ENCODE measurements around the gene LYAR.

Gene LYAR

GRCh38 chr4:4296283-4296846, 6.4 kb upstream of the LYAR start:
- TF ChIP-seq REST (IDR thresholded peaks at IDR 0.05; ENCODE audit: low read depth), result no peak
- TF ChIP-seq TEAD4 (IDR thresholded peaks at IDR 0.05), result no peak
- TF ChIP-seq USF1 (IDR thresholded peaks at IDR 0.05), result no peak
- no peak for TF ChIP-seq CEBPB (IDR thresholded peaks at IDR 0.05)
- no peak for TF ChIP-seq ZBTB7A (IDR thresholded peaks at IDR 0.05; ENCODE audit: low read depth)
- TF ChIP-seq YY1 (IDR thresholded peaks at IDR 0.05; ENCODE audit: low read depth), result no peak
- no peak for TF ChIP-seq TAF1 (IDR thresholded peaks at IDR 0.05; ENCODE audit: low read depth)
- no peak for TF ChIP-seq RAD21 (IDR thresholded peaks at IDR 0.05; ENCODE audit: low read depth)
- TF ChIP-seq NFIC (IDR thresholded peaks at IDR 0.05), result no peak
- TF ChIP-seq EP300 (IDR thresholded peaks at IDR 0.05; ENCODE audit: borderline replicate concordance), result no peak
- TF ChIP-seq CREB1 (IDR thresholded peaks at IDR 0.05; ENCODE audit: low read depth), result no peak
- no peak for TF ChIP-seq MAX (IDR thresholded peaks at IDR 0.05)
- TF ChIP-seq FOXM1 (IDR thresholded peaks at IDR 0.05; ENCODE audit: borderline replicate concordance, low read depth), result no peak
- no peak for TF ChIP-seq TCF12 (IDR thresholded peaks at IDR 0.05; ENCODE audit: low read depth)
- TF ChIP-seq EGR1 (IDR thresholded peaks at IDR 0.05), result no peak

- TF ChIP-seq EP300 (IDR thresholded peaks at IDR 0.05; ENCODE audit: borderline replicate concordance), result no peak
- TF ChIP-seq TAF1 (IDR thresholded peaks at IDR 0.05; ENCODE audit: low read depth), result no peak
- TF ChIP-seq EGR1 (IDR thresholded peaks at IDR 0.05), result no peak
- TF ChIP-seq YY1 (IDR thresholded peaks at IDR 0.05; ENCODE audit: low read depth), result no peak
- no peak for TF ChIP-seq CREB1 (IDR thresholded peaks at IDR 0.05; ENCODE audit: low read depth)
- no peak for TF ChIP-seq RAD21 (IDR thresholded peaks at IDR 0.05; ENCODE audit: low read depth)
- no peak for TF ChIP-seq TEAD4 (IDR thresholded peaks at IDR 0.05)
- TF ChIP-seq REST (IDR thresholded peaks at IDR 0.05; ENCODE audit: low read depth), result no peak
- no peak for TF ChIP-seq TCF12 (IDR thresholded peaks at IDR 0.05; ENCODE audit: low read depth)
These were observed 3.3 kb upstream of the LYAR start for GRCh38 chr4:4293279-4293678.

- TF ChIP-seq EGR1 (IDR thresholded peaks at IDR 0.05), result no peak
These were observed 385 bp downstream of the LYAR start for GRCh38 chr4:4289597-4289940.

- no peak for TF ChIP-seq EGR1 (IDR thresholded peaks at IDR 0.05)
- no peak for TF ChIP-seq MAX (IDR thresholded peaks at IDR 0.05)
These were observed 899 bp downstream of the LYAR start for GRCh38 chr4:4289055-4289454.

GRCh38 chr4:4288098-4288497, 1.9 kb downstream of the LYAR start:
- TF ChIP-seq MAX (IDR thresholded peaks at IDR 0.05), result no peak
- TF ChIP-seq REST (IDR thresholded peaks at IDR 0.05; ENCODE audit: low read depth), result no peak
- no peak for TF ChIP-seq EGR1 (IDR thresholded peaks at IDR 0.05)
- no peak for TF ChIP-seq ZBTB7A (IDR thresholded peaks at IDR 0.05; ENCODE audit: low read depth)
- no peak for TF ChIP-seq EP300 (IDR thresholded peaks at IDR 0.05; ENCODE audit: borderline replicate concordance)
- no peak for TF ChIP-seq TCF12 (IDR thresholded peaks at IDR 0.05; ENCODE audit: low read depth)
- TF ChIP-seq USF1 (IDR thresholded peaks at IDR 0.05), result no peak
- TF ChIP-seq CREB1 (IDR thresholded peaks at IDR 0.05; ENCODE audit: low read depth), result no peak
- no peak for TF ChIP-seq FOXM1 (IDR thresholded peaks at IDR 0.05; ENCODE audit: borderline replicate concordance, low read depth)
- TF ChIP-seq TAF1 (IDR thresholded peaks at IDR 0.05; ENCODE audit: low read depth), result no peak
- no peak for TF ChIP-seq TEAD4 (IDR thresholded peaks at IDR 0.05)
- no peak for TF ChIP-seq NFIC (IDR thresholded peaks at IDR 0.05)
- no peak for TF ChIP-seq YY1 (IDR thresholded peaks at IDR 0.05; ENCODE audit: low read depth)
- TF ChIP-seq RAD21 (IDR thresholded peaks at IDR 0.05; ENCODE audit: low read depth), result no peak
- no peak for TF ChIP-seq CEBPB (IDR thresholded peaks at IDR 0.05)
